K562 (cell line): ENCODE data around the gene FARP1. TPM values are rescaled to one million over a fixed set of nuclear protein-coding genes. Genes with fewer than 3 reads are reported as not detected.

Source experiments
- ATAC-seq: fragments of 200-7000 bp; cut with Tn5 transposase; 3 replicates; pipeline ENCODE4 v1.9.1; 2020; ENCODE audit warnings: moderate library complexity
- BruUV-seq: library from RNA; stranded (reverse); fragments of 400-500 nt; replicated peaks from 2 replicates; lab custom pipeline; 2021; lab: Mats Ljungman, UMichigan
- CTCF ChIA-PET: fragments of 300-600 bp; formaldehyde crosslinking; extraction: SDS; loops from one replicate; lab custom pipeline; 2021; ENCODE audit warnings: low intra/inter-chr PET ratio; lab: Yijun Ruan, JAX
- POLR2A ChIA-PET: fragments of 300-600, 350-650 bp; sonication (Branson Sonifier 250); formaldehyde crosslinking; extraction: SDS; loops from one replicate; lab custom pipeline; 2021; ENCODE audit warnings: antibody characterized with exemption, inconsistent platforms; lab: Yijun Ruan, JAX
- DNase-seq, 4 experiments: peaks; one replicate each; pipeline versions ENCODE4 v3.0.0 to v3.0.0-alpha.2; 2011 to 2018; ENCODE audit warnings: low spot score in 3 of 4, mixed read lengths in 3 of 4; ENCODE audit errors: extremely low read depth in 1 of 4
- FAIRE-seq: peaks from 2 replicates; lab custom pipeline; 2011; peaks lifted over from hg19 to GRCh38; lab: Jason Lieb, UNC
- H2AFZ ChIP-seq: 2 replicates; pipeline ENCODE4 v1.6.0; 2011; ENCODE audit warnings: low read depth, low read length, control low read depth, inconsistent platforms
- H3K27ac ChIP-seq: fragments of 200-600 bp; 3 replicates; pipeline ENCODE4 v1.8.0; 2011; ENCODE audit warnings: low read depth, mild to moderate bottlenecking, control low read depth, inconsistent platforms, low read length, moderate library complexity, mixed read lengths; ENCODE audit errors: extremely low read depth
- H3K27me3 ChIP-seq, 2 experiments: fragments of 300-600 bp in 1 of 2; 2 replicates in 1 of 2; 3 replicates in 1 of 2; pipeline versions ENCODE4 v1.6.0 to v1.8.0; 2011; ENCODE audit warnings: inconsistent platforms in 2 of 2, low read length in 2 of 2, mild to moderate bottlenecking in 1 of 2, mixed read lengths in 1 of 2, moderate library complexity in 1 of 2; ENCODE audit not compliant: control insufficient read depth in 2 of 2, insufficient read depth in 2 of 2
- H3K36me3 ChIP-seq: fragments of 300-600 bp; 3 replicates; pipeline ENCODE4 v1.8.0; 2011; ENCODE audit warnings: mild to moderate bottlenecking, low read length, inconsistent platforms; ENCODE audit not compliant: control insufficient read depth, insufficient read depth
- H3K4me1 ChIP-seq, 2 experiments: fragments of 200-600 bp in 1 of 2; replicated peaks in 1 of 2; 2 replicates in 1 of 2; 3 replicates in 1 of 2; pipeline versions ENCODE4 v1.5.1 to v1.8.0; 2011; ENCODE audit warnings: inconsistent platforms in 2 of 2, low read length in 2 of 2, mild to moderate bottlenecking in 1 of 2, mixed read lengths in 1 of 2, moderate library complexity in 1 of 2; ENCODE audit not compliant: control insufficient read depth in 2 of 2, insufficient read depth in 2 of 2
- H3K4me2 ChIP-seq: 2 replicates; pipeline ENCODE4 v1.6.1; 2011; ENCODE audit warnings: low read length, control low read depth, inconsistent platforms, mixed read lengths; ENCODE audit not compliant: insufficient read depth
- H3K4me3 ChIP-seq: fragments of 200-600 bp; sonication (generic), shearing (Covaris generic); 2 replicates; pipeline ENCODE4 v1.5.1; 2016; ENCODE audit warnings: control low read depth, inconsistent platforms
- H3K79me2 ChIP-seq: fragments of 200-600 bp; 3 replicates; pipeline ENCODE4 v1.8.0; 2011; ENCODE audit warnings: low read length, inconsistent platforms; ENCODE audit not compliant: control insufficient read depth, insufficient read depth
- H3K9ac ChIP-seq, 2 experiments: 2 replicates each; pipeline versions ENCODE4 v1.6.0 to v1.6.1; 2011; ENCODE audit warnings: low read depth in 2 of 2, low read length in 2 of 2, control low read depth in 1 of 2, inconsistent platforms in 1 of 2, mild to moderate bottlenecking in 1 of 2, mixed read lengths in 1 of 2; ENCODE audit not compliant: insufficient read depth in 1 of 2
- H3K9me1 ChIP-seq: one replicate; pipeline ENCODE4 v1.6.0; 2011; ENCODE audit warnings: inconsistent platforms, mild to moderate bottlenecking, low read length, moderate library complexity; ENCODE audit not compliant: control insufficient read depth, insufficient read depth
- H3K9me3 ChIP-seq: replicated peaks from 2 replicates; pipeline ENCODE4 v1.5.1; 2011; ENCODE audit warnings: low read depth, low read length, inconsistent platforms; ENCODE audit not compliant: control insufficient read depth, insufficient read depth
- H4K20me1 ChIP-seq: replicated peaks from 2 replicates; pipeline ENCODE4 v1.6.1; 2011; ENCODE audit warnings: low read length, inconsistent platforms, mixed read lengths; ENCODE audit not compliant: control insufficient read depth, insufficient read depth
- CSDE1 ChIP-seq, 2 experiments: fragments of 450-650 bp; IDR thresholded peaks; 2 replicates each; pipeline ENCODE4 v1.6.1; 2016; ENCODE audit warnings: mild to moderate bottlenecking in 1 of 2
- DPF2 ChIP-seq: fragments of 450-650 bp; IDR thresholded peaks from 2 replicates; pipeline ENCODE4 v1.6.1; 2016
- ELK3 ChIP-seq: fragments of 450-650 bp; formaldehyde crosslinking; IDR thresholded peaks from 2 replicates; pipeline ENCODE4 v1.4.0; 2020; ENCODE audit warnings: mild to moderate bottlenecking
- ETS1 ChIP-seq: conservative IDR thresholded peaks from 2 replicates; pipeline ENCODE4 v1.6.1; 2011; ENCODE audit warnings: low read depth, mild to moderate bottlenecking, low read length; ENCODE audit not compliant: control insufficient read depth
- KLF1 ChIP-seq: fragments of 450-650 bp; IDR thresholded peaks from 2 replicates; pipeline ENCODE4 v1.6.1; 2016; ENCODE audit warnings: missing genetic modification characterization, missing compliant biosample characterization
- MECOM ChIP-seq: fragments of 250-450 bp; sonication (Bioruptor Pico); IDR thresholded peaks from 2 replicates; pipeline ENCODE4 v1.8.0; 2022; ENCODE audit warnings: inconsistent platforms
- NCOA2 ChIP-seq, 2 experiments: fragments of 450-650 bp; IDR thresholded peaks; 2 replicates each; pipeline ENCODE4 v1.6.1; 2018; ENCODE audit warnings: mild to moderate bottlenecking in 2 of 2, moderate library complexity in 1 of 2; ENCODE audit not compliant: partially characterized antibody in 2 of 2
- SMC3 ChIP-seq: conservative IDR thresholded peaks from 2 replicates; pipeline ENCODE4 v1.6.1; 2011; ENCODE audit warnings: low read depth, low read length, improper control_type of control experiment; ENCODE audit not compliant: insufficient read depth
- SRSF1 ChIP-seq: fragments of 200-400 bp; formaldehyde crosslinking; IDR thresholded peaks from 2 replicates; pipeline ENCODE4 v1.6.1; 2017; ENCODE audit warnings: mild to moderate bottlenecking, low read depth, low read length, moderate library complexity
- STAT5A ChIP-seq: IDR thresholded peaks from 2 replicates; pipeline ENCODE4 v1.6.1; 2012; ENCODE audit warnings: low read length, inconsistent platforms, borderline replicate concordance
- TBL1XR1 ChIP-seq, 2 experiments: IDR thresholded peaks; 2 replicates each; pipeline ENCODE4 v1.6.1; 2012; ENCODE audit warnings: improper control_type of control experiment in 2 of 2, low read length in 2 of 2, mild to moderate bottlenecking in 1 of 2
- THAP7 ChIP-seq: fragments of 250-450 bp; sonication (Bioruptor Pico); IDR thresholded peaks from 2 replicates; pipeline ENCODE4 v1.5.0; 2021
- WHSC1 ChIP-seq: IDR thresholded peaks from one replicate; pipeline ENCODE4 v1.6.1; 2012; ENCODE audit warnings: low read length, control low read depth, inconsistent platforms
- ZBTB49 ChIP-seq: sonication (generic); formaldehyde crosslinking; IDR thresholded peaks from 2 replicates; pipeline ENCODE4 v1.8.0; 2022; ENCODE audit warnings: missing genetic modification reagents, mild to moderate bottlenecking, borderline replicate concordance
- ZNF398 ChIP-seq: fragments of 250-450 bp; sonication (Bioruptor Pico); IDR thresholded peaks from 2 replicates; pipeline ENCODE4 v1.8.0; 2021; ENCODE audit warnings: moderate library complexity, mild to moderate bottlenecking, inconsistent platforms
- ZNF707 ChIP-seq: fragments of 250-450 bp; sonication (Bioruptor Pico); conservative IDR thresholded peaks from 2 replicates; pipeline ENCODE4 v1.8.0; 2022; ENCODE audit warnings: inconsistent platforms, mild to moderate bottlenecking, moderate library complexity
- WGBS: fragments of 100-300 bp; shearing (Covaris generic); methylation state at CpG from one replicate; pipeline ENCODE4 v1.1.6; 2016; ENCODE audit warnings: low coverage, mixed read lengths; ENCODE audit not compliant: insufficient coverage; ENCODE audit errors: missing lambda C conversion rate; 5-methylcytosine and 5-hydroxymethylcytosine counted together
- in situ Hi-C: fragments of 300-500 bp; cut with MboI; formaldehyde crosslinking; loops from 4 replicates; pipeline ENCODE4 v1.15.0; 2018; ENCODE audit warnings: inconsistent platforms, mixed read lengths
- intact Hi-C: fragments of 100-400 bp; cut with micrococcal nuclease; formaldehyde crosslinking; loops from 2 replicates; pipeline ENCODE4 v1.14.2; 2022
- polyA plus RNA-seq, 8 experiments: library from polyadenylated mRNA; depleted of rRNA in 4 of 8; stranded (reverse) in 5 of 8; unstranded in 3 of 8; fragments of >200 nt; fragmentation: Nextera tagmentation in 2 of 8; fragmentation: Illumina TruSeq in 1 of 8; extraction: Ambion mirVana in 2 of 8; extraction: Trizol in 1 of 8; gene quantifications; 2 replicates each; pipeline versions ENCODE4 v1.2.1 to v1.2.3, GENCODE V29; 2011 to 2014; ENCODE audit warnings: inconsistent platforms in 1 of 8, missing spikeins in 1 of 8
- total RNA-seq, 7 experiments: library from RNA; depleted of rRNA in 6 of 7; stranded (reverse); fragments of >200 nt in 6 of 7; fragmentation: Illumina TruSeq in 2 of 7; extraction: Trizol in 2 of 7; gene quantifications; 2 replicates each; pipeline versions ENCODE4 v1.2.1 to v1.2.3, GENCODE V29; 2011 to 2021; ENCODE audit warnings: low replicate concordance in 1 of 7

Gene FARP1
- total and polyA plus RNA-seq, 9 of the 15 experiments (the other 6 are each of a cell fraction or from before 2014, with no cell fraction given): 0.03 to 0.29 (median 0.05) TPM; not detected in 3

- Histone ChIP-seq H3K9me1 (no peaks in the 10 kb centered on the region), H2AFZ (no peak overlapping the region), H3K79me2 (no peaks in the 10 kb centered on the region), H3K9me3 (no peaks in the 10 kb centered on the region), H3K4me3 (no peak overlapping the region), H3K4me1 (no peaks in the 10 kb centered on the region), H3K36me3 (no peaks in the 10 kb centered on the region)
- no TSS peak for BruUV-seq
- in situ Hi-C loops: no loop called here
- no peak for TF ChIP-seq ZBTB49 (CRISPR knock-in tag)
- no peak for TF ChIP-seq TBL1XR1 (IDR thresholded peaks at IDR 0.05; ENCODE audit: low read length in 2 of 2)
- no peak for TF ChIP-seq WHSC1
- TF ChIP-seq KLF1 (tag): no peak
- TF ChIP-seq NCOA2 (IDR thresholded peaks at IDR 0.05; ENCODE audit: partially characterized antibody in 2 of 2): no peak
- TF ChIP-seq MECOM: no peak
- no peak for TF ChIP-seq THAP7 (CRISPR knock-in tag)
- TF ChIP-seq ZNF398 (CRISPR knock-in tag): no peak
- no peak for TF ChIP-seq CSDE1 (IDR thresholded peaks at IDR 0.05)
- no peak for TF ChIP-seq ETS1
- no peak for TF ChIP-seq SMC3
- no peak for TF ChIP-seq ZNF707
- no peak for TF ChIP-seq STAT5A
- no peak for TF ChIP-seq DPF2
- TF ChIP-seq ELK3: no peak
- no peak for TF ChIP-seq SRSF1
- TF ChIP-seq, all 486 proteins: peak for 0
- Histone ChIP-seq H3K9ac (no peak overlapping the region), H3K27ac (no peak overlapping the region), H3K4me2 (no peak overlapping the region), H3K27me3 (peaks cover 4 to 25% of the 10 kb centered on the region in 2 experiments; a peak in 3 of 5 replicates), H4K20me1 (no peaks in the 10 kb centered on the region; the same call in 1 of the 2 replicates)
- FAIRE-seq (no peak), ATAC-seq (no peak), DNase-seq (no peak)
- ChIA-PET POLR2A (interaction anchor here (1.3 kb wide), 1 partner anchor 129 kb away, joined by 3 read pairs; no protein-coding TSS in a partner anchor), CTCF (no interaction called here)
- 0% methylated on average over 4 of the region's 6 CpGs for WGBS
- intact Hi-C loops: no loop called here
Measured at GRCh38 chr13:98215508-98215907, 72.6 kb downstream of the FARP1 start.
